Endothelial cell of umbilical vein (primary cell): Measurements from ENCODE around the gene C7orf33. TPM values are rescaled to one million over a fixed set of nuclear protein-coding genes. Genes with fewer than 3 reads are reported as not detected.

Experiments used
- BruUV-seq: library from RNA; stranded (reverse); fragments of 400-500 nt; replicated peaks from 2 replicates; lab custom pipeline; 2021; lab: Mats Ljungman, UMichigan
- CTCF ChIA-PET: fragments of 300-600, 350-600 bp; sonication (Branson Sonifier 250); formaldehyde crosslinking; loops from one replicate; lab custom pipeline; 2021; ENCODE audit warnings: antibody characterized with exemption, inconsistent platforms; lab: Charles Lee
- POLR2A ChIA-PET: fragments of 300-600, 350-600 bp; sonication (Branson Sonifier 250); formaldehyde crosslinking; loops from one replicate; lab custom pipeline; 2021; ENCODE audit warnings: antibody characterized with exemption, inconsistent platforms; lab: Charles Lee
- DNase-seq: peaks from one replicate; pipeline ENCODE4 v3.0.0-alpha.2; 2011; ENCODE audit warnings: low read depth, low spot score
- FAIRE-seq: peaks from 2 replicates; lab custom pipeline; 2011; peaks lifted over from hg19 to GRCh38; lab: Jason Lieb, UNC
- H2AFZ ChIP-seq: 2 replicates; pipeline ENCODE4 v1.6.0; 2012; ENCODE audit warnings: low read depth, low read length, control low read depth, inconsistent platforms
- H3K27ac ChIP-seq: 2 replicates; pipeline ENCODE4 v1.5.1; 2011; ENCODE audit warnings: low read depth, mild to moderate bottlenecking, control low read depth, low read length, moderate library complexity; ENCODE audit not compliant: insufficient read depth
- H3K27me3 ChIP-seq, 2 experiments: 2 replicates each; pipeline versions ENCODE4 v1.6.0 to v1.6.1; 2011; ENCODE audit warnings: low read length in 2 of 2, mixed read lengths in 1 of 2; ENCODE audit not compliant: control insufficient read depth in 2 of 2, insufficient read depth in 2 of 2
- H3K36me3 ChIP-seq, 2 experiments: 2 replicates in 1 of 2; 3 replicates in 1 of 2; pipeline ENCODE4 v1.5.1; 2011; ENCODE audit warnings: low read length in 2 of 2, mild to moderate bottlenecking in 1 of 2, moderate library complexity in 1 of 2; ENCODE audit not compliant: control insufficient read depth in 2 of 2, insufficient read depth in 2 of 2; ENCODE audit errors: extremely low read depth in 1 of 2
- H3K4me1 ChIP-seq: 3 replicates; pipeline ENCODE4 v1.5.1; 2011; ENCODE audit warnings: mild to moderate bottlenecking, low read length; ENCODE audit not compliant: control insufficient read depth, insufficient read depth; ENCODE audit errors: extremely low read depth
- H3K4me2 ChIP-seq: 2 replicates; pipeline ENCODE4 v1.6.1; 2011; ENCODE audit warnings: low read length, control low read depth, mixed read lengths; ENCODE audit not compliant: insufficient read depth
- H3K4me3 ChIP-seq, 3 experiments: fragments of 200-600 bp in 1 of 3; sonication (generic), shearing (Covaris generic) in 1 of 3; replicated peaks in 1 of 3; 2 replicates each; pipeline ENCODE4 v1.5.1; 2011 to 2016; ENCODE audit warnings: control low read depth in 3 of 3, low read length in 3 of 3, mild to moderate bottlenecking in 2 of 3, inconsistent platforms in 1 of 3, low read depth in 1 of 3, moderate library complexity in 1 of 3; ENCODE audit not compliant: insufficient read depth in 1 of 3
- H3K79me2 ChIP-seq: 2 replicates; pipeline ENCODE4 v1.6.0; 2012; ENCODE audit warnings: low read length, inconsistent platforms; ENCODE audit not compliant: control insufficient read depth, insufficient read depth
- H3K9ac ChIP-seq: replicated peaks from 2 replicates; pipeline ENCODE3; 2011; ENCODE audit warnings: low read length, control low read depth; ENCODE audit not compliant: insufficient read depth; ENCODE audit errors: extremely low read depth
- H3K9me1 ChIP-seq: replicated peaks from 3 replicates; pipeline ENCODE4 v1.6.0; 2011; ENCODE audit warnings: mild to moderate bottlenecking, low read length; ENCODE audit not compliant: control insufficient read depth, insufficient read depth; ENCODE audit errors: extremely low read depth
- H3K9me3 ChIP-seq: replicated peaks from 2 replicates; pipeline ENCODE4 v1.5.1; 2012; ENCODE audit warnings: low read length, inconsistent platforms; ENCODE audit not compliant: control insufficient read depth, insufficient read depth
- H4K20me1 ChIP-seq: replicated peaks from 2 replicates; pipeline ENCODE3; 2011; ENCODE audit warnings: mild to moderate bottlenecking, low read length; ENCODE audit not compliant: control insufficient read depth, insufficient read depth; ENCODE audit errors: extremely low read depth
- EZH2 ChIP-seq: IDR thresholded peaks from 2 replicates; pipeline ENCODE4 v1.6.1; 2012; ENCODE audit warnings: borderline replicate concordance, low read depth, mild to moderate bottlenecking, moderate library complexity, low read length, inconsistent platforms; ENCODE audit not compliant: severe bottlenecking
- GATA2 ChIP-seq: IDR thresholded peaks from 2 replicates; pipeline ENCODE4 v1.7.0; 2011; ENCODE audit warnings: low read depth, mild to moderate bottlenecking, moderate library complexity, mixed read lengths, low read length; ENCODE audit not compliant: insufficient read length, insufficient read depth
- MYC ChIP-seq: IDR thresholded peaks from one replicate; pipeline ENCODE4 v1.6.1; 2011; ENCODE audit warnings: mild to moderate bottlenecking, low read depth, low read length
- POLR2A ChIP-seq: IDR thresholded peaks from 2 replicates; pipeline ENCODE4 v1.6.1; 2012; ENCODE audit warnings: low read depth, mild to moderate bottlenecking, control low read depth, low read length
- POLR2AphosphoS5 ChIP-seq: IDR thresholded peaks from 2 replicates; pipeline ENCODE4 v1.6.1; 2012; ENCODE audit warnings: low read depth, mild to moderate bottlenecking, control low read depth, low read length, moderate library complexity; ENCODE audit not compliant: insufficient read depth
- dilution Hi-C: fragments of 300-500 bp; cut with MboI; formaldehyde crosslinking; loops from one replicate; pipeline ENCODE4 v1.15.0; 2019; ENCODE audit warnings: low sequenced_read_pairs; ENCODE audit not compliant: extremely low pct_ligation_motif_present
- intact Hi-C: fragments of 100-400 bp; cut with micrococcal nuclease; formaldehyde crosslinking; loops from one replicate; pipeline ENCODE4 v1.10.0; 2022
- polyA plus RNA-seq, 4 experiments: library from polyadenylated mRNA; depleted of rRNA in 3 of 4; stranded (reverse) in 3 of 4; unstranded in 1 of 4; fragments of >200 nt; gene quantifications; 2 replicates each; pipeline versions ENCODE4 v1.2.1 to v1.2.3, GENCODE V29; 2011 to 2012; ENCODE audit warnings: missing spikeins in 1 of 4
- total RNA-seq: library from RNA; stranded (reverse); gene quantifications from 2 replicates; pipeline ENCODE4 v1.2.3, GENCODE V29; 2021
- TF ChIP-seq, protein P1 (sequence below): IDR thresholded peaks from 2 replicates; pipeline ENCODE4 v1.6.1; 2011; ENCODE audit not compliant: insufficient read depth, insufficient read length
- TF ChIP-seq, protein P2 (sequence below), 2 donors: IDR thresholded peaks; 1 replicate in 1 of 2; 2 replicates in 1 of 2; pipeline ENCODE4 v1.5.1; 2011; ENCODE audit warnings: low read length in 2 of 2, mild to moderate bottlenecking in 2 of 2, moderate library complexity in 2 of 2, control low read depth in 1 of 2, inconsistent platforms in 1 of 2, low read depth in 1 of 2; ENCODE audit not compliant: insufficient read depth in 1 of 2; ENCODE audit errors: extremely low read depth in 1 of 2

The C7orf33 gene
- total and polyA plus RNA-seq, 2 donors (not counting 3 experiments of a cell fraction or from before 2014, with no cell fraction given), result not detected

DNA sequence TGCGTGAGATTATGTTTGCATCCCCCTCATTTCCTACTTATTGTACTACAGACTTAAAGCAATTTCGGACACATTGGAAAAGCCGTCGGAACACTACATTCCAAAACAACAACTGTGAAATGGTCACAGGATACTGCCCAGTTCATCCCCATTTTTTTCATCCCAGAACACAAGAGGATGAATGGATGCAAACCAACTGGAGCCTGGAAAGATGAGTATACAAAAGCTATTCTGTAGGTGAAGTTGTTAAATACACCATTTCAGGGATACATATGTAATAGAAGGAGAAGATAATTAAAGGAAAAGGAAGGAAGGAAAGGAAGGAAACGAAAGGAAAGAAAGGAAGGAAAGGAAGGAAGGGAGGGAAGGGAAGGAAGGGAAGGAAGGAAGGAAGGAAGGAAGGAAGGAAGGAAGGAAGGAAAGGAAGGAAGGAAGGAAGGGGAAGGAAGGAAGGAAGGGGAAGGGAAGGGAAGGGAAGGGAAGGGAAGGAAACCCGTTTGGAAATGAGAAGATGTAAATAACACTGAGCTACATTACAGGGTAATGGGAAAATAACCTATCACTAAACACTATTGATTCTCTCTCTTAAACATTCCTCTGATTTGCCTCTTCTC lies 48.6 kb upstream of the C7orf33 start:
- H3K9me1 ChIP-seq, result no peaks in the 10 kb centered on the region
- no peaks in the 10 kb centered on the region for H3K79me2 ChIP-seq
- H3K4me3 ChIP-seq, result no peak overlapping the region
- FAIRE-seq (no peak), DNase-seq (no peak)
- no peaks in the 10 kb centered on the region for H4K20me1 ChIP-seq
- H3K27me3 ChIP-seq, result no peaks in the 10 kb centered on the region
- ChIA-PET CTCF (no interaction called here), POLR2A (no interaction called here)
- BruUV-seq, result no TSS peak
- no peak overlapping the region for H2AFZ ChIP-seq
- H3K36me3 ChIP-seq, result no peaks in the 10 kb centered on the region
- no peaks in the 10 kb centered on the region for H3K9me3 ChIP-seq
- no peak overlapping the region for H3K4me2 ChIP-seq
- H3K9ac ChIP-seq, result no peak overlapping the region
- dilution Hi-C loops, result no loop called here
- H3K4me1 ChIP-seq, result no peaks in the 10 kb centered on the region
- no peak overlapping the region for H3K27ac ChIP-seq
- TF ChIP-seq POLR2AphosphoS5, result no peak
- TF ChIP-seq POLR2A, result no peak
- no peak for TF ChIP-seq GATA2
- TF ChIP-seq, protein P1, sequence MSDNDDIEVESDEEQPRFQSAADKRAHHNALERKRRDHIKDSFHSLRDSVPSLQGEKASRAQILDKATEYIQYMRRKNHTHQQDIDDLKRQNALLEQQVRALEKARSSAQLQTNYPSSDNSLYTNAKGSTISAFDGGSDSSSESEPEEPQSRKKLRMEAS, result no peak
- TF ChIP-seq EZH2, result no peak
- TF ChIP-seq MYC, result no peak
- TF ChIP-seq, protein P2, sequence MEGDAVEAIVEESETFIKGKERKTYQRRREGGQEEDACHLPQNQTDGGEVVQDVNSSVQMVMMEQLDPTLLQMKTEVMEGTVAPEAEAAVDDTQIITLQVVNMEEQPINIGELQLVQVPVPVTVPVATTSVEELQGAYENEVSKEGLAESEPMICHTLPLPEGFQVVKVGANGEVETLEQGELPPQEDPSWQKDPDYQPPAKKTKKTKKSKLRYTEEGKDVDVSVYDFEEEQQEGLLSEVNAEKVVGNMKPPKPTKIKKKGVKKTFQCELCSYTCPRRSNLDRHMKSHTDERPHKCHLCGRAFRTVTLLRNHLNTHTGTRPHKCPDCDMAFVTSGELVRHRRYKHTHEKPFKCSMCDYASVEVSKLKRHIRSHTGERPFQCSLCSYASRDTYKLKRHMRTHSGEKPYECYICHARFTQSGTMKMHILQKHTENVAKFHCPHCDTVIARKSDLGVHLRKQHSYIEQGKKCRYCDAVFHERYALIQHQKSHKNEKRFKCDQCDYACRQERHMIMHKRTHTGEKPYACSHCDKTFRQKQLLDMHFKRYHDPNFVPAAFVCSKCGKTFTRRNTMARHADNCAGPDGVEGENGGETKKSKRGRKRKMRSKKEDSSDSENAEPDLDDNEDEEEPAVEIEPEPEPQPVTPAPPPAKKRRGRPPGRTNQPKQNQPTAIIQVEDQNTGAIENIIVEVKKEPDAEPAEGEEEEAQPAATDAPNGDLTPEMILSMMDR (IDR thresholded peaks at IDR 0.05; ENCODE audit: extremely low read depth in 1 of 2, insufficient read depth in 1 of 2, low read depth in 1 of 2, low read length in 2 of 2), result no peak
- intact Hi-C loops, result no loop called here
